AG04450 (cell line): Measurements from ENCODE around the gene ANO1. TPM values are rescaled to one million over a fixed set of nuclear protein-coding genes. Genes with fewer than 3 reads are reported as not detected.

ENCODE experiments used
- CTCF ChIA-PET: fragments of 300-600, 350-600 bp; formaldehyde crosslinking; extraction: SDS; loops from one replicate; lab custom pipeline; 2022; ENCODE audit warnings: antibody characterized with exemption, inconsistent platforms; lab: Charles Lee
- POLR2A ChIA-PET: fragments of 350-600 bp; formaldehyde crosslinking; extraction: SDS; loops from one replicate; lab custom pipeline; 2021; ENCODE audit warnings: antibody characterized with exemption, inconsistent platforms; lab: Yijun Ruan, JAX
- DNase-seq: peaks from one replicate; pipeline ENCODE4 v3.0.0-alpha.2; 2011; ENCODE audit warnings: low read depth, low spot score
- H3K27ac ChIP-seq: one replicate; pipeline ENCODE4 v1.5.1; 2012; ENCODE audit warnings: low read depth, low read length, control low read depth
- H3K27me3 ChIP-seq: one replicate; pipeline ENCODE4 v1.6.0; 2012; ENCODE audit warnings: low read length; ENCODE audit not compliant: control insufficient read depth, insufficient read depth
- H3K4me3 ChIP-seq: 2 replicates; pipeline ENCODE4 v1.5.1; 2011; ENCODE audit warnings: mild to moderate bottlenecking, low read depth, low read length, control low read depth
- H3K9me3 ChIP-seq: 2 replicates; pipeline ENCODE4 v1.5.1; 2012; ENCODE audit warnings: low read length; ENCODE audit not compliant: control insufficient read depth, insufficient read depth
- CTCF ChIP-seq: IDR thresholded peaks from 2 replicates; pipeline ENCODE4 v1.5.1; 2011; ENCODE audit warnings: low read depth, low read length, control low read depth, inconsistent platforms
- polyA plus RNA-seq: library from polyadenylated mRNA; depleted of rRNA; stranded (reverse); fragments of >200 nt; gene quantifications from 2 replicates; pipeline ENCODE4 v1.2.3, GENCODE V29; 2011

The ANO1 gene
- polyA plus RNA-seq, 1 experiment, result 10.3 TPM

- ChIA-PET POLR2A (no interaction called here), CTCF (interaction anchor here (0.7 kb wide), 1 partner anchor 173 kb away, joined by 3 read pairs; no protein-coding TSS in a partner anchor)
- DNase-seq, result no peak
Observed at GRCh38 chr11:70061734-70062133, 16.4 kb upstream of the ANO1 start.

GRCh38 chr11:70063121-70063520 lies 15.0 kb upstream of the ANO1 start:
- H3K4me3 ChIP-seq, result no peak overlapping the region
- CTCF ChIA-PET, result no interaction called here

More at GRCh38 chr11:70061734-70062133, 16.4 kb upstream of the ANO1 start:
- no peak overlapping the region for H3K27ac ChIP-seq
- no peaks in the 10 kb centered on the region; the same call in 1 of the 2 replicates for H3K9me3 ChIP-seq
- H3K4me3 ChIP-seq, result no peak overlapping the region
- peaks cover 8% of the 10 kb centered on the region for H3K27me3 ChIP-seq
- no peak for TF ChIP-seq CTCF

GRCh38 chr11:70063555-70063954 lies 14.6 kb upstream of the ANO1 start:
- POLR2A ChIA-PET, result no interaction called here
- TF ChIP-seq CTCF, result no peak
- H3K9me3 ChIP-seq, result peaks cover 3% of the 10 kb centered on the region; the same call in 1 of the 2 replicates
- no peak for DNase-seq
- peaks cover 17% of the 10 kb centered on the region for H3K27me3 ChIP-seq
- no peak overlapping the region for H3K27ac ChIP-seq
- H3K4me3 ChIP-seq, result no peak overlapping the region
- CTCF ChIA-PET, result no interaction called here

More at GRCh38 chr11:70063121-70063520, 15.0 kb upstream of the ANO1 start:
- no peak for DNase-seq
- Histone ChIP-seq H3K27ac (no peak overlapping the region), H3K27me3 (peaks cover 13% of the 10 kb centered on the region), H3K9me3 (peaks cover 3% of the 10 kb centered on the region; the same call in 1 of the 2 replicates)
- POLR2A ChIA-PET, result no interaction called here
- TF ChIP-seq CTCF, result no peak

- no peak for TF ChIP-seq CTCF
- POLR2A ChIA-PET, result no interaction called here
- peaks cover 3% of the 10 kb centered on the region; the same call in 1 of the 2 replicates for H3K9me3 ChIP-seq
- DNase-seq, result no peak
- no peak overlapping the region for H3K27ac ChIP-seq
- H3K27me3 ChIP-seq, result peaks cover 23% of the 10 kb centered on the region
- CTCF ChIA-PET, result no interaction called here
- no peak overlapping the region for H3K4me3 ChIP-seq
Observed at GRCh38 chr11:70064008-70064725, 13.9 kb upstream of the ANO1 start.

- DNase-seq, result no peak
- Histone ChIP-seq H3K9me3 (peaks cover 3% of the 10 kb centered on the region; the same call in 1 of the 2 replicates), H3K27ac (no peak overlapping the region), H3K27me3 (peaks cover 28% of the 10 kb centered on the region), H3K4me3 (no peak overlapping the region)
- POLR2A ChIA-PET, result no interaction called here
- no peak for TF ChIP-seq CTCF
- CTCF ChIA-PET, result no interaction called here
Observed at GRCh38 chr11:70064726-70065317, 13.3 kb upstream of the ANO1 start.
